Nephron (organoid): ENCODE measurements around the gene RAX.
A peak's percentile ranks its signal among the peaks of the same experiment; 100 is the strongest.

Experiments
- H3K27ac Mint-ChIP-seq, 3 experiments: 2 replicates each; pipeline ENCODE4 v1.8.0; 2020; ENCODE audit warnings: mixed read lengths in 3 of 3, mild to moderate bottlenecking in 2 of 3, moderate library complexity in 1 of 3
- H3K27me3 Mint-ChIP-seq: 2 replicates; pipeline ENCODE4 v1.8.0; 2021; ENCODE audit warnings: low read depth, mild to moderate bottlenecking, moderate library complexity, mixed read lengths
- H3K36me3 Mint-ChIP-seq: 2 replicates; pipeline ENCODE4 v1.8.0; 2020; ENCODE audit warnings: low read depth, mixed read lengths
- H3K4me1 Mint-ChIP-seq: 2 replicates; pipeline ENCODE4 v1.8.0; 2020; ENCODE audit warnings: mixed read lengths
- H3K4me3 Mint-ChIP-seq, 3 experiments: 2 replicates each; pipeline ENCODE4 v1.8.0; 2020; ENCODE audit warnings: mild to moderate bottlenecking in 3 of 3, mixed read lengths in 3 of 3, moderate library complexity in 2 of 3
- H3K9me3 Mint-ChIP-seq: 2 replicates; pipeline ENCODE4 v1.8.0; 2020; ENCODE audit warnings: mixed read lengths
- CTCF ChIP-seq, 3 experiments: fragments of 200-600 bp; sonication (generic); IDR thresholded peaks; one replicate each; pipeline ENCODE4 v1.5.0; 2021; ENCODE audit warnings: antibody characterized with exemption in 3 of 3; ENCODE audit not compliant: unreplicated experiment in 3 of 3

RAX gene

GRCh38 chr18:59249199-59249774 lies 24.0 kb downstream of the RAX start:
- Mint-ChIP-seq H3K36me3 (no peaks in the 10 kb centered on the region), H3K27me3 (peaks cover 76% of the 10 kb centered on the region), H3K27ac (peak overlapping the region in 1 of 3 experiments; percentile 7), H3K4me1 (peaks cover 6% of the 10 kb centered on the region), H3K4me3 (no peak overlapping the region), H3K9me3 (peaks cover 5% of the 10 kb centered on the region)
- peak; percentile 76 to 84 (median 83) for TF ChIP-seq CTCF (IDR thresholded peaks at IDR 0.05; ENCODE audit: unreplicated experiment in 3 of 3)

GRCh38 chr18:59246796-59247195 lies 26.5 kb downstream of the RAX start:
- H3K4me1 Mint-ChIP-seq = peaks cover 6% of the 10 kb centered on the region
- H3K4me3 Mint-ChIP-seq = no peak overlapping the region
- peaks cover 2% of the 10 kb centered on the region for H3K9me3 Mint-ChIP-seq
- H3K27me3 Mint-ChIP-seq = peaks cover 63% of the 10 kb centered on the region
- TF ChIP-seq CTCF (IDR thresholded peaks at IDR 0.05; ENCODE audit: unreplicated experiment in 3 of 3) = no peak
- no peak overlapping the region for H3K27ac Mint-ChIP-seq
- no peaks in the 10 kb centered on the region for H3K36me3 Mint-ChIP-seq

GRCh38 chr18:59242906-59243305 lies 30.3 kb downstream of the RAX start:
- no peaks in the 10 kb centered on the region for H3K4me1 Mint-ChIP-seq
- no peak overlapping the region for H3K27ac Mint-ChIP-seq
- peaks cover 6% of the 10 kb centered on the region for H3K9me3 Mint-ChIP-seq
- no peak for TF ChIP-seq CTCF (IDR thresholded peaks at IDR 0.05; ENCODE audit: unreplicated experiment in 3 of 3)
- H3K36me3 Mint-ChIP-seq = no peaks in the 10 kb centered on the region
- no peak overlapping the region for H3K4me3 Mint-ChIP-seq
- peaks cover 71% of the 10 kb centered on the region for H3K27me3 Mint-ChIP-seq

GRCh38 chr18:59239642-59240041 lies 33.6 kb downstream of the RAX start:
- Mint-ChIP-seq H3K4me3 (no peak overlapping the region), H3K27ac (no peak overlapping the region), H3K9me3 (peaks cover 11% of the 10 kb centered on the region), H3K36me3 (no peaks in the 10 kb centered on the region), H3K4me1 (no peaks in the 10 kb centered on the region), H3K27me3 (peaks cover 52% of the 10 kb centered on the region)
- TF ChIP-seq CTCF (IDR thresholded peaks at IDR 0.05; ENCODE audit: unreplicated experiment in 3 of 3) = no peak

GRCh38 chr18:59238385-59238784 lies 34.9 kb downstream of the RAX start:
- Mint-ChIP-seq H3K9me3 (peaks cover 11% of the 10 kb centered on the region), H3K4me1 (no peaks in the 10 kb centered on the region), H3K27me3 (peaks cover 42% of the 10 kb centered on the region), H3K27ac (no peak overlapping the region), H3K36me3 (no peaks in the 10 kb centered on the region), H3K4me3 (no peak overlapping the region)
- no peak for TF ChIP-seq CTCF (IDR thresholded peaks at IDR 0.05; ENCODE audit: unreplicated experiment in 3 of 3)

- H3K4me1 Mint-ChIP-seq = peaks cover 20% of the 10 kb centered on the region
- no peak overlapping the region for H3K4me3 Mint-ChIP-seq
- peaks cover 57% of the 10 kb centered on the region for H3K27me3 Mint-ChIP-seq
- H3K36me3 Mint-ChIP-seq = no peaks in the 10 kb centered on the region
- no peak for TF ChIP-seq CTCF (IDR thresholded peaks at IDR 0.05; ENCODE audit: unreplicated experiment in 3 of 3)
- no peak overlapping the region for H3K27ac Mint-ChIP-seq
- peaks cover 6% of the 10 kb centered on the region for H3K9me3 Mint-ChIP-seq
These were observed 40.2 kb downstream of the RAX start for GRCh38 chr18:59233017-59233410.
